Measurements from ENCODE around the gene HCRTR1.

The HCRTR1 gene

GRCh38 chr1:31596737-31597097 is 20.8 kb upstream of the HCRTR1 start:
- no peak for DNase-seq

DNA sequence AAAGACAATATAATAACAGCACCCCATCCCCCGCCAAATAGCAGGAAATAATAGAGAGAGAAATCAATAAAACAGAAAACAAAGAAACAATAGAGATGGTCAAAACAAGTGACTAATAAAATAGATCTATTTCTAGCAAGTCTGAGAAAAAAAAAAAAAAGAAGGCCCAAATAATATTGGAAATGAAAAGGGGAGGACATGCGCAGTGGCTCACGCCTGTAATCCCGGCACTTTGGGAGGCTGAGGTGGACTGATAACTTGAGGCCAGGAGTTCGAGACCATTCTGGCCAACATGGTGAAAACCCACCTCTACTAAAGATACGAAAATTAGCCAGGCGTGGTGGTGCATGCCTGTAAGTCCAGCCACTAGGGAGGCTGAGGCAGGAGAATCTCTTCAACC is 18.5 kb upstream of the HCRTR1 start:
- DNase-seq, result no peak

- no peak for DNase-seq
Measured at GRCh38 chr1:31600641-31601040, 16.8 kb upstream of the HCRTR1 start.

GRCh38 chr1:31602081-31602480 is 15.4 kb upstream of the HCRTR1 start:
- DNase-seq, result no peak

- DNase-seq, result no peak
Measured at GRCh38 chr1:31605908-31606427, 11.5 kb upstream of the HCRTR1 start.

DNA sequence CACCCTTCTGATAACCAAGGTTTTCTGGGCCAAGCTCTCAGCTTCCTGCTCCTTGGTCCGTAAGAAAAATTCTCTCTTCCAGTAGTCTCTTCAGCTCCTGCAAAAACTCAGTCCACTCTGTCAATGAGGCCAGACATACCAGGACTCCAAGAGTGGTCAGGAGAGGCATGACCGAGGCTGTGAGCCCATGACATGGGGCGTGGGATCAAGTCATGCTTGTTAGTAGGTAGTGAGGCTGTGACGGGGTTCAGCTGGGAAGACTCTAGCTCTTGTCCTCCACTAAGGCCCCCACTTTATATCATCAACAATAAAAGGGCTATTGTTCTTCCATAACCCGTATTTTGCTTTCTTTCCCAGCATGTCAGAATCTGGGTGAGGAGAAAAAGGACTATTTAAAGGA is 10.1 kb upstream of the HCRTR1 start:
- no peak for DNase-seq

DNA sequence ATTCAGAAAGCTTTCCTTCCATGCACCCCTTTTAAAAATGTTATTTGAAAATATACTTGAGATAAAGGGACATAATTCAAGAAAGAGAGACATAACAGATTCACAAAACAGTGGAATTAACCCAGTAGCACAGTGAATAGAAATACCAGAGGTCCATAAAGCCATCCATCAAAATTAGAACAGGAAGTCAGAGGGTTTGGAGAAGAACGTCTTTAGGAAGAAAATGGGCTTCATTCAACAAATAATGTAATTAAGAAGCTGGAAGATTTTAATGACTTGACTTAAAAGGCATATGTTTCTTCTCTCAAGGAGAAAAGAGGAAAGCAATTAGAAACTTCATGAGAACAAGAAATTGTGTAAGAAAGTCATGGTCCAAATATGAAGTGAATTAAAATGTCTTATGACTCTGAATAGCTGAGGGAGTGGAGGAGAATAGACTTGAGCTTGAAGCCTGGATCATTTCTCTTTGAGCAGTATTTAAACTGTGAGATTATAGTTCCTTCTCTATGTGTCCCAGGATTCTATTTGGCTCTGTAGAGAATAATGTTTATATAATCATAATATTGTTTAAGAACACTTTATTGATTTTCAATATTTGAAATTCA is 7.9 kb upstream of the HCRTR1 start:
- DNase-seq, result no peak

DNA sequence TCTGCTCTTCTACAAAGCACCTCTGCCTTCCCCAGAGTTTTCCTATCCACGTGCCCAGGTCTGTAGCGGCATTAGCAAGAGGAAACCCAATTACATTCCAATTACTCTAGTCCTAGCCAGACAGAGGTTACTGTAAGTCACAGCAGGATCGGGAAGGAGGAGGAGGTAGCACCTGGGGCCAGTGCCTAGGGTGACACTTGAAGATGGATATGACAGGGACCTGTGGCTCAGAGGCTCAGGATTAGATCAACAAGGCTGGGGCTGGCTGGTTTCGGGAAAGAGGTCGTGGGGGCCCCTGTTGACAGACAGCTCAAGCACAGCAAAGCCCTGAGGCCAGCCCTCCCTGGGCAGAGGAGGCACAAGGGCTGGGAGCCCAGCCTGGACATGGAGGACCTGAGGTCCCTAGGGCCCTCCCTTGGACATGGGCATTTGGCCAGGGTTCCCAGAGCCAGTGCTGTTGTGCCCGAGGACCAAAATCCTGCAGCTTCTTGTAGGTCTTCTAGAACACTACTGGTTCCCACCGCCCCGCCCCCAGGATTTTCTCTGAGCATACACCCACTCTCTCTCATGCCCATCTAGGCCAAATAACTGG is 3.0 kb upstream of the HCRTR1 start:
- no peak for DNase-seq

DNA sequence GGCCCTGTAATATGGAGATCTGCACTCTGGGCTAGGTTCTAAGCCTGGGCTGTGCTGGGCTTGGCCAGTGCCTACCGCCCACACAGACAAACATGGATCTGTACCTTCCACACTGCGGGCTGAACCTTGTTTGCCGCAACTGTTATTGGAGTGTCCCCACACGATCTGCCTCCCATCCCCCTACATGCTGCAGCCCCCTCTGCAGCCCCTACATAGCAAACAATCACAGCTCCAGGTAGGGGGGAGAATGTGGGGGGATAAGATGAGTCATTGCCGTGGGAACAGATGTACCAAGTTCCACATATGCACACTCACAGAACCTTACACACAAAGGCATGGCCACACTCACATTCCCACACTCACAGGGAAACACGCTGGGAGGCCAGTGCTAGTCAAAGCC is 2.1 kb upstream of the HCRTR1 start:
- no peak for DNase-seq

- DNase-seq, result no peak
Measured at GRCh38 chr1:31615939-31616338, 1.6 kb upstream of the HCRTR1 start.

DNA sequence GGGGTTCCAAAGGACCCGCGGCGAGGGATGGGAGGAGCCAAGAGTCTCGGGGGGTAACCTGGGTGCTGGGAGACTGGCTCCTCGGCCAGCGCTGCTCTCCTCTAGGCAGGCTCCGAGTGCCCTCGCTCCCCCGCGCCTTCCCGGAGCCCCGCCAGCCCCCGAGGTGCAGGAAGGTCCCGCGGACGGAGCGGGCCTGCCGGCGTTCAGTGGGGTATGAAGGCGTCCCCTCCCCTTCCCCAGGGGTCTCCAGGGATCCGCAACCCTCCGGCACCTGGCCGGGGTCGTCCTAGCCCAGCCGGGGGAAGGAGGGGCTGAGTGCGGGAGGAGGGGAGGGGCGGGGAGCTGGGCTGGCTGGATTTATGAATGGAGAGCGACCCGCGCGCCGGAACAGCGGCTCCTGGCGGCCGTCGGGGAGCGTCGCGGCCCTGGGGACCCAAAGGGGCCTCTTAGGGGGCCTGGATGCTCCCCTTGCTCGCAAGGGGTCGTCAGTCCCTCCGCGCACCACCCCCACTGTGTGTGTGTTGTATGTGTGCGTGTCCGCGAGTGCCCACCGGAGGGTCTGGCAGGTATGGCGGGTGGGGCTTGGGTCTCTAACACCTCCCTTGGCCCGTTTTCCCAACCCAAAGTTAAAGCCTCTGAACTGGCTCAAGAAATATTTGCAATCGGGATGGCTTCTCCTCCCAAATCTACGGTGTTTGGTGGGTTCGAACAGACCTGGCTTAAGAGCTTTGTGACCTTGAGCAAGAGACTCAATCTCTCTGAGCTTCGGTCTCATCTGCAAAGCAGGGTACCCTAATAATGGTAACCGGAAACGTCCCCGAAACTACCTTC is 642 bp downstream of the HCRTR1 start:
- DNase-seq, result peak in 3 of 56 donors; percentile 8 to 35 (median 10)

DNA sequence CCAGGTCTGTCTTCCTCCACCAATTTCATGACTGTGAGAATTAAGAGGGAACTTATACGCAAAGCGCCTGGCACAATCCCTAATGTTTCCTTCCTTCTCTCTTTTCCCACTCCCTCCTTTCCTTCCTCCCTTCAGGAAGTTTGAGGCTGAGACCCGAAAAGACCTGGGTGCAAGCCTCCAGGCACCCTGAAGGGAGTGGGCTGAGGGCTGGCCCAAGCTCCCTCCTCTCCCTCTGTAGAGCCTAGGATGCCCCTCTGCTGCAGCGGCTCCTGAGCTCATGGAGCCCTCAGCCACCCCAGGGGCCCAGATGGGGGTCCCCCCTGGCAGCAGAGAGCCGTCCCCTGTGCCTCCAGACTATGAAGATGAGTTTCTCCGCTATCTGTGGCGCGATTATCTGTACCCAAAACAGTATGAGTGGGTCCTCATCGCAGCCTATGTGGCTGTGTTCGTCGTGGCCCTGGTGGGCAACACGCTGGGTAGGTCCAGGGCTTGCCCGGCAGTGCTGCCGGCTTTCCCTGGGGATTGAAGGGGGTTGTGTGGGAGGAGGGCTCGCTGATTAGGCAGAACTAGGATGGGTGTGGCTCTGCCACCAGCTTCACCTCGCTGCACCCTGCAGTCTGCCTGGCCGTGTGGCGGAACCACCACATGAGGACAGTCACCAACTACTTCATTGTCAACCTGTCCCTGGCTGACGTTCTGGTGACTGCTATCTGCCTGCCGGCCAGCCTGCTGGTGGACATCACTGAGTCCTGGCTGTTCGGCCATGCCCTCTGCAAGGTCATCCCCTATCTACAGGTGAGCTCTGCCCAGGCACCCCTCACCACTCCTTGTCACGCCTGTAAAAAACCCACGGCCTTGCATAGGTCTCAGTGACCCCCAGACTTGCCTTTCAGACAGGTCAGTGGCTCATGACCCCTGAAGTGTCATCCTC is 1.7 kb downstream of the HCRTR1 start:
- no peak for DNase-seq

GRCh38 chr1:31620631-31621497 is 3.4 kb downstream of the HCRTR1 start:
- DNase-seq, result no peak

- DNase-seq, result no peak
Measured at GRCh38 chr1:31621498-31621820, 4.0 kb downstream of the HCRTR1 start.

GRCh38 chr1:31621847-31622730 is 4.6 kb downstream of the HCRTR1 start:
- no peak for DNase-seq

DNA sequence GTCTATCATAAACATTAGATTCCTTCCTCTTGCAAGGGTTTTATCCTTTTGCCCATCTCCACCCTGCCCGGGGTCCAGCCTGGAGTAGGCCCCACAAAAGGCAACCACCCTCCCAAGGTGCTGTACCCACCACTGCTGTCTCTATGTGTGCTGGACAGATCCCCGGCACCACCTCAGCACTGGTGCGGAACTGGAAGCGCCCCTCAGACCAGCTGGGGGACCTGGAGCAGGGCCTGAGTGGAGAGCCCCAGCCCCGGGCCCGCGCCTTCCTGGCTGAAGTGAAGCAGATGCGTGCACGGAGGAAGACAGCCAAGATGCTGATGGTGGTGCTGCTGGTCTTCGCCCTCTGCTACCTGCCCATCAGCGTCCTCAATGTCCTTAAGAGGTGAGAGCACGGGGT is 5.9 kb downstream of the HCRTR1 start:
- no peak for DNase-seq

DNA sequence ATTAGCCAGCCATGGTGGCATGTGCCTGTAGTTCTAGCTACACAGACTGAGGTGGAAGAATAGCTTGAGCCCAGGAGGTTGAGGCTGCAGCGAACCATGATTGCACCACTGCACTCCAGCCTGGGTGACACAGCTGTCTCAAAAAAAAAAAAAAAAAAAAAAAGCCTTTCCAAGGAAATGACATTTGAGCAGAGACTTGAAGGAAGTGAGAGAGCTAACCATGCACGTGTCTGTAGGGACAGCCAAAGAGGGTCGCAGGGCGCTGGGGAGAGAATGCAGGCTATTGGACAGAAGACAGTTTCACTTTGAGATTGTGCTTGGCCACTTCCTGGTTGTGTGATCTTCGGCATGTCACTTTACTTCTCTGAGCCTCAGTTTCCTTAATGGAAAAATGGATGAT is 6.8 kb downstream of the HCRTR1 start:
- no peak for DNase-seq

GRCh38 chr1:31624731-31625514 is 7.4 kb downstream of the HCRTR1 start:
- DNase-seq, result no peak
